ENCODE data around the gene INTS11. TPM values are rescaled to one million over a fixed set of nuclear protein-coding genes. Genes with fewer than 3 reads are reported as not detected.

INTS11 gene
- total and polyA plus RNA-seq, 7 experiments from 2014 or later = 62.8 to 187 (median 134) TPM

- H3K27ac Mint-ChIP-seq = no peak overlapping the region
- H3K4me3 Mint-ChIP-seq = no peak overlapping the region
- H3K27me3 ChIP-seq (ENCODE audit: control insufficient read depth in 2 of 2, insufficient read depth in 2 of 2, low read length in 2 of 2) = no peaks in the 10 kb centered on the region
- intact Hi-C loops (cut with micrococcal nuclease) = no loop called here
- peaks cover 0 to 5% (median 2%) of the 10 kb centered on the region in 5 donors for H3K36me3 Mint-ChIP-seq
- peaks cover 0 to 11% (median 10%) of the 10 kb centered on the region in 7 donors for H3K4me1 Mint-ChIP-seq
- ChIA-PET CTCF (no interaction called here), POLR2A (no interaction called here)
- H3K4me1 ChIP-seq (ENCODE audit: control insufficient read depth in 2 of 2, insufficient read depth in 2 of 2, low read length in 2 of 2) = no peaks in the 10 kb centered on the region
- no peaks in the 10 kb centered on the region for H3K27me3 Mint-ChIP-seq
- no peaks in the 10 kb centered on the region for H3K9me3 ChIP-seq (ENCODE audit: control insufficient read depth in 2 of 3, low read length in 3 of 3)
- no peaks in the 10 kb centered on the region for H3K9me3 Mint-ChIP-seq
- peaks cover 0 to 74% (median 4%) of the 10 kb centered on the region in 3 experiments for H3K36me3 ChIP-seq (ENCODE audit: control insufficient read depth in 2 of 3, insufficient read depth in 3 of 3, low read length in 3 of 3)
- no peak overlapping the region for H3K4me3 ChIP-seq (ENCODE audit: low read length)
- DNase-seq (no peak), ATAC-seq (no peak)
- H3K27ac ChIP-seq (ENCODE audit: low read depth, low read length) = no peak overlapping the region
These were observed 9.0 kb downstream of the INTS11 start for GRCh38 chr1:1315435-1315954.

GRCh38 chr1:1314678-1315335 lies 9.7 kb downstream of the INTS11 start:
- no peak overlapping the region for H3K4me3 ChIP-seq (ENCODE audit: low read length)
- peaks cover 0 to 5% (median 2%) of the 10 kb centered on the region in 5 donors for H3K36me3 Mint-ChIP-seq
- H3K27me3 ChIP-seq (ENCODE audit: control insufficient read depth in 2 of 2, insufficient read depth in 2 of 2, low read length in 2 of 2) = no peaks in the 10 kb centered on the region
- H3K27me3 Mint-ChIP-seq = no peaks in the 10 kb centered on the region
- H3K9me3 ChIP-seq (ENCODE audit: control insufficient read depth in 2 of 3, low read length in 3 of 3) = no peaks in the 10 kb centered on the region
- no peaks in the 10 kb centered on the region for H3K9me3 Mint-ChIP-seq
- ChIA-PET CTCF (no interaction called here), POLR2A (interaction anchor here (0.6 to 0.7 kb wide), 2 partner anchors 14 kb away, joined by 3 read pairs; no protein-coding TSS in a partner anchor)
- H3K4me3 Mint-ChIP-seq = no peak overlapping the region
- no peak overlapping the region for H3K27ac ChIP-seq (ENCODE audit: low read depth, low read length)
- ATAC-seq (no peak), DNase-seq (no peak)
- H3K27ac Mint-ChIP-seq = no peak overlapping the region
- peaks cover 0 to 1% of the 10 kb centered on the region in 2 donors for H3K4me1 ChIP-seq (ENCODE audit: control insufficient read depth in 2 of 2, insufficient read depth in 2 of 2, low read length in 2 of 2)
- intact Hi-C loops (cut with micrococcal nuclease) = no loop called here
- H3K4me1 Mint-ChIP-seq = peaks cover 0 to 9% (median 5%) of the 10 kb centered on the region in 7 donors
- H3K36me3 ChIP-seq (ENCODE audit: control insufficient read depth in 2 of 3, insufficient read depth in 3 of 3, low read length in 3 of 3) = peaks cover 0 to 73% (median 4%) of the 10 kb centered on the region in 3 experiments

GRCh38 chr1:1314237-1314586 lies 10.2 kb downstream of the INTS11 start:
- Mint-ChIP-seq H3K27me3 (no peaks in the 10 kb centered on the region), H3K36me3 (peaks cover 0 to 4% (median 0%) of the 10 kb centered on the region in 5 donors), H3K9me3 (no peaks in the 10 kb centered on the region), H3K27ac (no peak overlapping the region), H3K4me3 (no peak overlapping the region), H3K4me1 (peaks cover 0 to 5% (median under 1%) of the 10 kb centered on the region in 7 donors)
- ATAC-seq = no peak
- H3K36me3 ChIP-seq (ENCODE audit: control insufficient read depth in 2 of 3, insufficient read depth in 3 of 3, low read length in 3 of 3) = peaks cover 0 to 67% (median 4%) of the 10 kb centered on the region in 3 experiments
- DNase-seq = no peak
- intact Hi-C loops (cut with micrococcal nuclease) = no loop called here
- H3K27ac ChIP-seq (ENCODE audit: low read depth, low read length) = no peak overlapping the region
- H3K9me3 ChIP-seq (ENCODE audit: control insufficient read depth in 2 of 3, low read length in 3 of 3) = no peaks in the 10 kb centered on the region
- H3K27me3 ChIP-seq (ENCODE audit: control insufficient read depth in 2 of 2, insufficient read depth in 2 of 2, low read length in 2 of 2) = no peaks in the 10 kb centered on the region
- CTCF ChIA-PET = no interaction called here
- POLR2A ChIA-PET = interaction anchor here (0.6 kb wide), 1 partner anchor 13 kb away, joined by 3 read pairs; no protein-coding TSS in a partner anchor
- H3K4me3 ChIP-seq (ENCODE audit: low read length) = no peak overlapping the region
- peaks cover 2 to 7% of the 10 kb centered on the region in 2 donors for H3K4me1 ChIP-seq (ENCODE audit: control insufficient read depth in 2 of 2, insufficient read depth in 2 of 2, low read length in 2 of 2)

GRCh38 chr1:1313500-1314236 lies 10.8 kb downstream of the INTS11 start:
- Histone ChIP-seq H3K27me3 (ENCODE audit: control insufficient read depth in 2 of 2, insufficient read depth in 2 of 2, low read length in 2 of 2) (no peaks in the 10 kb centered on the region), H3K36me3 (ENCODE audit: control insufficient read depth in 2 of 3, insufficient read depth in 3 of 3, low read length in 3 of 3) (peaks cover 0 to 61% (median 4%) of the 10 kb centered on the region in 3 experiments), H3K27ac (ENCODE audit: low read depth, low read length) (no peak overlapping the region), H3K4me3 (ENCODE audit: low read length) (no peak overlapping the region), H3K4me1 (ENCODE audit: control insufficient read depth in 2 of 2, insufficient read depth in 2 of 2, low read length in 2 of 2) (peaks cover 5 to 8% of the 10 kb centered on the region in 2 donors), H3K9me3 (ENCODE audit: control insufficient read depth in 2 of 3, low read length in 3 of 3) (no peaks in the 10 kb centered on the region)
- H3K36me3 Mint-ChIP-seq = peaks cover 0 to 4% (median 0%) of the 10 kb centered on the region in 5 donors
- no peaks in the 10 kb centered on the region for H3K9me3 Mint-ChIP-seq
- ChIA-PET CTCF (interaction anchor here (0.5 kb wide), 1 partner anchor 55 kb away, joined by 5 read pairs; no protein-coding TSS in a partner anchor), POLR2A (no interaction called here)
- peak overlapping the region in 1 of 9 donors; percentile 44 for H3K27ac Mint-ChIP-seq
- DNase-seq (no peak), ATAC-seq (no peak)
- no peaks in the 10 kb centered on the region for H3K27me3 Mint-ChIP-seq
- intact Hi-C loops (cut with micrococcal nuclease) = no loop called here
- H3K4me3 Mint-ChIP-seq = peak overlapping the region in 1 of 10 donors; percentile 1
- H3K4me1 Mint-ChIP-seq = peaks cover 0 to 5% (median 0%) of the 10 kb centered on the region in 7 donors

- Mint-ChIP-seq H3K36me3 (peaks cover 0 to 4% (median 0%) of the 10 kb centered on the region in 5 donors), H3K9me3 (no peaks in the 10 kb centered on the region), H3K27me3 (no peaks in the 10 kb centered on the region), H3K27ac (peak overlapping the region in 2 of 9 donors; percentile 31 to 59), H3K4me3 (peak overlapping the region in 1 of 10 donors; percentile 53), H3K4me1 (peaks cover 0 to 5% (median 0%) of the 10 kb centered on the region in 7 donors)
- H3K27ac ChIP-seq (ENCODE audit: low read depth, low read length) = no peak overlapping the region
- ChIA-PET CTCF (no interaction called here), POLR2A (no interaction called here)
- H3K4me3 ChIP-seq (ENCODE audit: low read length) = no peak overlapping the region
- DNase-seq (no peak), ATAC-seq (no peak)
- peaks cover 5 to 8% of the 10 kb centered on the region in 2 donors for H3K4me1 ChIP-seq (ENCODE audit: control insufficient read depth in 2 of 2, insufficient read depth in 2 of 2, low read length in 2 of 2)
- H3K36me3 ChIP-seq (ENCODE audit: control insufficient read depth in 2 of 3, insufficient read depth in 3 of 3, low read length in 3 of 3) = peaks cover 0 to 56% (median 4%) of the 10 kb centered on the region in 3 experiments
- no peaks in the 10 kb centered on the region for H3K9me3 ChIP-seq (ENCODE audit: control insufficient read depth in 2 of 3, low read length in 3 of 3)
- intact Hi-C loops (cut with micrococcal nuclease) = no loop called here
- H3K27me3 ChIP-seq (ENCODE audit: control insufficient read depth in 2 of 2, insufficient read depth in 2 of 2, low read length in 2 of 2) = no peaks in the 10 kb centered on the region
These were observed 11.8 kb downstream of the INTS11 start for GRCh38 chr1:1312450-1313314.

Data from naive thymus-derived CD4-positive, alpha-beta T cell (primary cell).